Inferior parietal cortex (tissue), 1 donor: ENCODE measurements around the gene INCA1.
"Not testable (repeated sequence)": the region's sequence is repeated elsewhere in the genome, so short reads cannot be mapped to it uniquely, and the experiment has no call there.

Experiments used
- DNase-seq: peaks from one replicate; pipeline ENCODE4 v3.0.0-alpha.2; 2016; ENCODE audit errors: extremely low spot score

Gene INCA1

GRCh38 chr17:4997302-4998026 is at the start of gene INCA1, which contains the start of gene KIF1C:
INCA1 (minus strand) TSS chr17:4997522; CDS start chr17:4994437, 3,085 bp downstream.
KIF1C (plus strand) TSS chr17:4997950; CDS start chr17:5000247, 2,297 bp downstream.
- DNase-seq: peak; percentile 88

- no peak for DNase-seq
These were observed 48.2 kb upstream of the INCA1 start for GRCh38 chr17:5045496-5045895.

DNA sequence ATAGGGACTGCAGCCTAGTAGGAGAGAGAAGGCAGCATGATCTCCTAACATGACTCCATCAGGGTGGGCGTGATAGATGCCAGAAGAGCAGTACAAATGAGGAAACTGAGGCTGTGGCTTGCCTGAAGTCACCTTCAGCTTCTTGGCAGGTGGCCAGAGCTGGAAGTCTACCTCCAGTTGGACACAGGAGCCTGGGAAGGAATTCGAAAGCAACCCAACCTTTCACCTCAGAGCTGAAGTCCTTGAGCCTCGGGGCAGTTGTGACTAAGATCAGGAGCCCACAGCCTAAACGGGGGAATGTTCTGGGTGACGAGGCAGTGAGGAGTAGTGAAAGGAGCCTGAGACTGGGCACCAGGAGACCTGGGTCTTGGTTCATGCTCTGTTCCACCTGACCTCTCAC is 47.3 kb upstream of the INCA1 start:
- no peak for DNase-seq

- DNase-seq: no peak
These were observed 46.2 kb upstream of the INCA1 start for GRCh38 chr17:5043524-5043923.

DNA sequence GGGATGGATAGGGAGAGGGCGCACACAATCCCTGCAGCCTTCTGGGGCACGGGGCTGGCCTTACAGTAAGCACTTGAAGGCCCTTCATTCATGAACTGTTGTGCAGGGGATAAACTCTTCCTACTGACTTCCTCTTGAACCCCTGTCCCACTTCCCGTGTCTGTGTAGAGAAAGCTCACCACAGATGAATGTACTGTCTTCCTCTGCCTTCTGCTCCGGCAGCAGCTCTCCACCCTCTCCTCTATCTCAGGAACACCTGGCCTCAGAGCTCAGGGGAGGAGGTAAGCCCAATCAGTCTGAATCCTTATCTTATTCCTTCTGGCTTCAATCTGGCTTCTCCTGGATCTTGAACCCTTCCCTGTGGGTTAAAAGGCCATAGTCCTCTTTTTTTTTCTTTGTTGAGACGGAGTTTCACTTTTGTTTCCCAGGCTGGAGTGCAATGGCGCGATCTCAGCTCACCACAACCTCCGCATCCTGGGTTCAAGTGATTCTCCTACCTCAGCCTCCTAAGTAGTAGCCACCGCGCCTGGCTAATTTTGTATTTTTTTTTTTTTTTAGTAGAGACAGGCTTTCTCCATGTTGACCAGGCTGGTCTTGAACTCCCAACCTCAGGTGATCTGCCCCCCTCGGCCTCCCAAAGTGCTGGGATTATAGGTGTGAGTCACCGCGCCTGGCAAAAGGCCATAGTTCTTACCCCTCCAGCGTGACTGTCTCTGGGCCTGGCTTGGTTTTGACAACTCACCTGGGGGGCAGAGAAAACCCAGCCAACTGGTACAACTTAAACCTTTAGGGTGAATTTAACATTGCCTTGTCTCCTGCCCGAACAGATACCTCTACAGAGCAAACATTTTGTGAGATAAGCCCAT is 45.1 kb upstream of the INCA1 start:
- DNase-seq: no peak

DNA sequence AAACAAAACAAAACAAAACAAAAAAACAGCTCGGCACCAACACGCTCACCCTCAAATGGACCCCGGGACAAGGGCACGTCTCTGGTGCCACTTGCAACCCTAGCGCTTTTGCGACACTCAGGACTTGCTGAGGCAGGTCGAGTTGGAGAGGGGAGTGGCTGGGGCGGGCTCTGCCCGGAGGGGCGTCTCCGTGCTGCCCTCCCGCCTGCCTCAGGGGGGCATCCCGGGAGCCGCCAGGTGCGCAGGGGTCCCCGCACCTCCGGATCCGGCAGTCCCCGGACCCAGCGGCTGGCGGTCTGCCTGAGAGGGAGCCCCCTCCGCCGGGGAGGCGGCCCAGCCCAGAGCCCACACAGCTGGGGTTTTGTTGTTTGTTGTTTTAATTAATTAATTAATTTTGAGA is 38.0 kb upstream of the INCA1 start, which contains the start of gene SLC52A1:
Gene SLC52A1, minus strand, starts transcription at position 112 of the 400 bp plus-strand sequence. CDS start 820 bp downstream, outside the sequence.
- DNase-seq: no peak

GRCh38 chr17:5034651-5035050 is 37.3 kb upstream of the INCA1 start:
- no peak for DNase-seq

- DNase-seq: no peak
These were observed 36.7 kb upstream of the INCA1 start for GRCh38 chr17:5034063-5034462.

GRCh38 chr17:5033352-5034015 is 36.2 kb upstream of the INCA1 start:
- no peak for DNase-seq

DNA sequence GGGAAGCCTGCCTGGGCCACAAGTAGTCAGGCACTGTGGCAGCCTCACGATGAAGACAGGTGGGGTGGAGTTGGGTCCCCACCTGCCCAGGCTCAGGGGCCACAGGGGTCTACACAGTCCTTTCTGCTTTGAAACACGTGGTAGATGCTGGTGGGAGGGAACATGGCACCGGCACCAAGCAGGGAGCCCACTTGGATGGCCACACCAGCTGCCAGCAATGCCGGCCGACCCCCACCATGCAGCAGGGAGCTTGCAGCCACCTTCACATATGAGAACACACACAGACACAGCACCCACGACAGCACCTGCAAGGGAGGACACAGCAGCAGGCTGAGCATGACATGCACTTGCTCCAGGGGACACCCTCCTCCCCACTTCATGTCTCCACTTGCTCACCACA is 35.5 kb upstream of the INCA1 start:
- DNase-seq: no peak

DNA sequence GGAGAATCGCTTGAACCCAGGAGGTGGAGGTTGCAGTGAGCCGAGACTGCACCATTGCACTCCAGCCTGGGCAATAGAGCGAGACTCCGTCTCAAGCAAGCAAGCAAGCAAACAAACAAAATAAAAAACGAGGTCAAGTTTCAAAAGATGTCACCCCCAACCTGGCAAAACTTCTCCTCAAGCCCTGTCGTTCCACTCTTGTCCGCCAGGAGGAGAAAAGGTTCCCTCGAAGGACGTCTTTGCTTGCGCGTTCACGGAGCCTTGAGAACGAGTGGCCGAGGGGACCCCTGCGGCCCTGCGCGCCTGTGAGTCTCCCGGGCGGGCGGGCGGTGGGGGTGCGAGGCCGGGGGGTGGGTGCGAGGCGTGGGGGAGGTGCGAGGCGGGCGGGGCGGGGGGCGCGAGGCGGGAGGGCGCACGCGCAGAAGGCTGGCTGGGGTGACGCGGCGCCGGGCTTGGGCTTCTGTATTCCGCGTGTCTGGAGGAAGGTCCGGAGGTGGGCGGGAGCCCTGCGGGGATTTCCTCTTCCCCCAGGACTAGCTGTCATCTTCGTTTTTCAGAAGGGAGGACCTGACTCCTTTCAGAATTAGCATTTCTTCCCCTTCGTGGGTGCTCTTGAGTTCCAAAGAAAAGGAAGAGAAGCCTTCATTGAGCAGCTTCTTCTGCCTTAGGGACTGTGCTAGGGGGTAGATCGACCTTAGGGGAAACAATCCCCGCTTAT is 34.2 kb upstream of the INCA1 start:
- DNase-seq: peak; percentile 80

GRCh38 chr17:5030168-5030567 is 32.8 kb upstream of the INCA1 start:
- DNase-seq: not testable (repeated sequence)

DNA sequence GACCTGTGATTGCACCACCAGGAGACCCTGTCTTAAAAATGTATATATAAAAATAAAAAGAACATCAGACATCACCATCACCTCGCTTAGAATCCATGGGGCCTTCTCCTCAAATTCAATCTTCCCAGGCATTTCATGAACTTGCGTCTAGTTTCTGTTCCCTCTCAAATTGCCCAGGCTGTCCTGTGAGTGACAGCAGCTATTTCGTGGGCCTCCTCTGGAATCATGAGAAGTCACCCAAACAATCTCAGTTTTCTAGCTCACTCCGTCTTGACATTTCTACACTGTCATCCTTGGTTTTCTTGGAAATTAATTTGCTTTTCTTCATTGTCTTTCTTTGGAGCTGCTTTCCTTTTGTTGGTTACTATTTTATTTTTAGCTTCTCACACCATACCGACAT is 30.6 kb upstream of the INCA1 start:
- DNase-seq: no peak

GRCh38 chr17:5027299-5027698 is 30.0 kb upstream of the INCA1 start:
- DNase-seq: no peak

GRCh38 chr17:5024604-5025003 is 27.3 kb upstream of the INCA1 start:
- no peak for DNase-seq

DNA sequence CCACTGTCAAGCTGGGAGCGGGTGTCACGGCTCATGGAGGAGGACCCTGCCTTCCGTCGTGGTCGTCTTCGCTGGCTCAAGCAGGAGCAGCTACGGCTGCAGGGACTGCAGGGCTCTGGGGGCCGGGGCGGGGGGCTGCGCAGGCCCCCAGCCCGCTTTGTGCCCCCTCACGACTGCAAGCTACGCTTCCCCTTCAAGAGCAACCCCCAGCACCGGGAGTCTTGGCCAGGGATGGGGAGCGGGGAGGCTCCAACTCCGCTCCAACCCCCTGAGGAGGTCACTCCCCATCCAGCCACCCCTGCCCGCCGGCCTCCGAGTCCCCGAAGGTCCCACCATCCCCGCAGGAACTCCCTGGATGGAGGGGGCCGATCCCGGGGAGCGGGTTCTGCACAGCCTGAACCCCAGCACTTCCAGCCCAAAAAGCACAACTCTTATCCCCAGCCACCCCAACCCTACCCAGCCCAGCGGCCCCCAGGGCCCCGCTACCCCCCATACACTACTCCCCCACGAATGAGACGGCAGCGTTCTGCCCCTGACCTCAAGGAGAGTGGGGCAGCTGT is 26.3 kb upstream of the INCA1 start:
- DNase-seq: no peak

- no peak for DNase-seq
These were observed 24.9 kb upstream of the INCA1 start for GRCh38 chr17:5022171-5022711.

DNA sequence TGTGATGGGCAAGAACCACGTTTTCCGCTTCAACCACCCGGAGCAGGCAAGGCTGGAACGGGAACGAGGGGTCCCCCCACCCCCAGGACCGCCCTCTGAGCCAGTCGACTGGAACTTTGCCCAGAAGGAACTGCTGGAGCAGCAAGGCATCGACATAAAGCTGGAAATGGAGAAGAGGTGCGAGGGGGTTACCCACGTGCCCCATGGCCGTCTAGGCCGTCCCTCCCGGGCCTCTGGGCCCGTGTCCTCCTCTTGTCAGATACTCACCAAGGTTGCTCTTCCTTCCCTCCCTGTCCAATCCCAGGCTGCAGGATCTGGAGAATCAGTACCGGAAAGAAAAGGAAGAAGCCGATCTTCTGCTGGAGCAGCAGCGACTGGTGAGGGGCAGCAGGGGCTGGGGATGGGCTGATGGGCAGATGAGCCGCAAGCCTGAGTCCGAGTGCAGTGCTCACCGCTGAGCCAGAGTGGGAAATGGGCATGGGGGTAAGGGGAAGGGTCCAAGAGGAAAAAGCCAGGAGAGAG is 23.2 kb upstream of the INCA1 start:
- DNase-seq: no peak

DNA sequence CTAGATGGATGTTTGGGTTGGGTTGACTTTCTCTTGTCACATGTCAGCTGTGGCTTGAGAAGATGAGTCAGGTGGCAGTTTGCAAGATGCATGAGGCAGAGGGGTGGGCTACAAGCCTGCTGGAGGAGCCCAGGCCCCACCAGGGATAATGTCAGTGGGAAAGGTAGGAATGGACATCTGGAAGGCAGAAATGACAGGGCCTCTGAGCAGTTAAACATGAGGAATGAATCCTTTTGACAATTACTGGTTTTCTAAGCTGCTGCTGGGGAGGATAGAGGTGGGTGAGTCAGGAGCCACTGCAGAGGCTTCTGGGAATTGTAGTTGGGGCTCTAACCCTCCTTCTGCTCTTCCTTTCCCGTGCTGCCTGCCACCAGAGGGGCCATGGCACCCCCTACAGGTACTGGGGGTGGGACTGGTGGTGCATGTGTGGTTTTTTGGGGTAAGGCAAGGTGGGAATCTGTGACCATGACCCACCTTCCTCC is 22.2 kb upstream of the INCA1 start:
- DNase-seq: no peak

DNA sequence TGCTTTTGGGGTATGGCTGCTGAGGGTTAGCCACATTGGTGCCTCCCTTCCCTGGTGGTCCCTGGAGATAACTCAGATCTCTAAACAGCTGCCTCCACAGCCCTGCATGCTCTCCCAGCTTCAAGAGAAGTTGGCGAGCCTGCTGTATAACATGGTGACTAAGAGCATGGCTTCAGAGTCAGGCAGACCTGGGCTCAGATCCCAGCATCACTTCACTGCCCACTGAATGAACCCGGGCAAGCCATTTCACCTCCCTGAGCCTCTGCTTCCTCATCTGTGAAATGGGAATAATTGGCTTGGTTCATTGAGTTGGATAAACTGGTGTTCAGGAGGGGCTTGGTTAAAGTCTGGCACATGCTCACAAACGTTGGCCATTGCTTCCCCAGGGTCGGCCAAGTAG is 17.0 kb upstream of the INCA1 start:
- no peak for DNase-seq

GRCh38 chr17:5011928-5012327 is 14.6 kb upstream of the INCA1 start:
- DNase-seq: no peak
